BJ (cell line): Measurements from ENCODE around the gene DBNDD2. TPM values are rescaled to one million over a fixed set of nuclear protein-coding genes. Genes with fewer than 3 reads are reported as not detected.

Experiments used
- CTCF ChIA-PET: fragments of 350-600 bp; formaldehyde crosslinking; extraction: SDS; loops from one replicate; lab custom pipeline; 2021; ENCODE audit warnings: antibody characterized with exemption, inconsistent platforms; lab: Yijun Ruan, JAX
- POLR2A ChIA-PET: fragments of 300-600 bp; sonication (Branson Sonifier 250); formaldehyde crosslinking; extraction: SDS; loops from one replicate; lab custom pipeline; 2021; ENCODE audit warnings: antibody characterized with exemption; lab: Charles Lee
- DNase-seq: peaks from one replicate; pipeline ENCODE4 v3.0.0-alpha.2; 2011; ENCODE audit warnings: low read depth
- H3K27me3 ChIP-seq: 2 replicates; pipeline ENCODE4 v1.6.0; 2011; ENCODE audit warnings: low read length; ENCODE audit not compliant: control insufficient read depth, insufficient read depth
- H3K36me3 ChIP-seq: 2 replicates; pipeline ENCODE4 v1.5.1; 2011; ENCODE audit warnings: low read length; ENCODE audit not compliant: control insufficient read depth, insufficient read depth
- H3K4me3 ChIP-seq: 2 replicates; pipeline ENCODE4 v1.5.1; 2011; ENCODE audit warnings: low read depth, mild to moderate bottlenecking, control low read depth, low read length
- CTCF ChIP-seq: IDR thresholded peaks from 2 replicates; pipeline ENCODE4 v1.5.1; 2011; ENCODE audit warnings: low read depth, mild to moderate bottlenecking, control low read depth, inconsistent platforms, low read length, moderate library complexity; ENCODE audit not compliant: insufficient read depth
- polyA plus RNA-seq: library from polyadenylated mRNA; depleted of rRNA; stranded (reverse); fragments of >200 nt; gene quantifications from 2 replicates; pipeline ENCODE4 v1.2.3, GENCODE V29; 2011

The DBNDD2 gene
- polyA plus RNA-seq, 1 experiment: 77.0 TPM

GRCh38 chr20:45440424-45440823, 32.3 kb downstream of the DBNDD2 start:
- Histone ChIP-seq H3K4me3 (no peak overlapping the region), H3K27me3 (peaks cover 4% of the 10 kb centered on the region), H3K36me3 (no peaks in the 10 kb centered on the region)
- ChIA-PET POLR2A (no interaction called here), CTCF (interaction anchor here (0.7 to 6.8 kb wide), 3 partner anchors 10 to 120 kb away, joined by 3 to 193 read pairs (median 39); partner anchors contain the start of gene SYS1)
- no peak for TF ChIP-seq CTCF
- DNase-seq: no peak

GRCh38 chr20:45440891-45441685, 33.0 kb downstream of the DBNDD2 start:
- H3K4me3 ChIP-seq: no peak overlapping the region
- H3K36me3 ChIP-seq: no peaks in the 10 kb centered on the region
- POLR2A ChIA-PET: no interaction called here
- no peak for DNase-seq
- H3K27me3 ChIP-seq: peaks cover 4% of the 10 kb centered on the region
- TF ChIP-seq CTCF: no peak
- CTCF ChIA-PET: interaction anchor here (0.7 to 6.8 kb wide), 2 partner anchors 78 to 121 kb away, joined by 3 to 193 read pairs; partner anchors contain the start of gene SYS1

GRCh38 chr20:45441746-45442145, 33.7 kb downstream of the DBNDD2 start:
- H3K27me3 ChIP-seq: peaks cover 4% of the 10 kb centered on the region
- TF ChIP-seq CTCF: no peak
- DNase-seq: no peak
- no peaks in the 10 kb centered on the region for H3K36me3 ChIP-seq
- CTCF ChIA-PET: no interaction called here
- no peak overlapping the region for H3K4me3 ChIP-seq
- POLR2A ChIA-PET: no interaction called here

- Histone ChIP-seq H3K27me3 (peaks cover 6% of the 10 kb centered on the region), H3K4me3 (no peak overlapping the region), H3K36me3 (no peaks in the 10 kb centered on the region)
- no peak for DNase-seq
- TF ChIP-seq CTCF: no peak
- POLR2A ChIA-PET: no interaction called here
- CTCF ChIA-PET: interaction anchor here (1.0 to 2.8 kb wide), 4 partner anchors 7 to 151 kb away, joined by 3 to 17 read pairs (median 5); no protein-coding TSS in a partner anchor
Measured at GRCh38 chr20:45444050-45444449, 36.0 kb downstream of the DBNDD2 start.

GRCh38 chr20:45445805-45446562, 37.9 kb downstream of the DBNDD2 start:
- CTCF ChIA-PET: interaction anchor here (0.8 to 2.8 kb wide), 8 partner anchors 9 to 130 kb away, joined by 3 to 17 read pairs (median 4); partner anchors contain the start of gene SYS1

More at GRCh38 chr20:45445805-45446562, 37.9 kb downstream of the DBNDD2 start:
- DNase-seq: no peak
- POLR2A ChIA-PET: no interaction called here
- Histone ChIP-seq H3K27me3 (peaks cover 6% of the 10 kb centered on the region), H3K4me3 (no peak overlapping the region), H3K36me3 (no peaks in the 10 kb centered on the region)
- TF ChIP-seq CTCF: peak; percentile 53
